Activated CD4-positive, alpha-beta T cell treated with anti-CD3 and anti-CD28 coated beads for 36 hours (primary cell): ENCODE measurements around the gene DDHD1. TPM values are rescaled to one million over a fixed set of nuclear protein-coding genes. Genes with fewer than 3 reads are reported as not detected.
"Not testable (repeated sequence)": the region's sequence is repeated elsewhere in the genome, so short reads cannot be mapped to it uniquely, and the experiment has no call there.

ENCODE experiments used
- ATAC-seq: fragments of 200-7000 bp; cut with Tn5 transposase; one replicate; pipeline ENCODE4 v1.10.0; 2021; ENCODE audit warnings: mild to moderate bottlenecking, moderate library complexity
- CTCF ChIA-PET: fragments of 350-600 bp; sonication (Branson Sonifier 250); formaldehyde crosslinking; loops from one replicate; lab custom pipeline; 2021; ENCODE audit warnings: antibody characterized with exemption; lab: Charles Lee
- POLR2A ChIA-PET: fragments of 350-600 bp; sonication (Branson Sonifier 250); formaldehyde crosslinking; loops from one replicate; lab custom pipeline; 2021; ENCODE audit warnings: antibody characterized with exemption, inconsistent platforms; lab: Charles Lee
- DNase-seq: peaks from one replicate; pipeline ENCODE4 v3.0.0-alpha.2; 2020
- H3K27ac Mint-ChIP-seq: one replicate; pipeline ENCODE4 v1.8.0; 2021; ENCODE audit warnings: mixed read lengths
- H3K27me3 Mint-ChIP-seq: one replicate; pipeline ENCODE4 v1.8.0; 2021; ENCODE audit warnings: mixed read lengths
- H3K36me3 Mint-ChIP-seq: one replicate; pipeline ENCODE4 v1.8.0; 2021; ENCODE audit warnings: low read depth, mixed read lengths
- H3K4me1 Mint-ChIP-seq: one replicate; pipeline ENCODE4 v1.8.0; 2021; ENCODE audit warnings: mixed read lengths
- H3K4me3 Mint-ChIP-seq: one replicate; pipeline ENCODE4 v1.8.0; 2021; ENCODE audit warnings: mild to moderate bottlenecking, moderate library complexity, mixed read lengths
- H3K9me3 Mint-ChIP-seq: one replicate; pipeline ENCODE4 v1.8.0; 2021; ENCODE audit warnings: low read depth, mixed read lengths
- intact Hi-C, 2 experiments: fragments of 100-400 bp; cut with DNase I in 1 of 2; cut with micrococcal nuclease in 1 of 2; formaldehyde crosslinking; loops; one replicate each; pipeline versions ENCODE4 v1.14.2 to v1.15.1; 2022 to 2024; cut with DNase I, micrococcal nuclease
- total RNA-seq, 2 experiments: library from RNA; stranded (reverse); gene quantifications; one replicate each; pipeline ENCODE4 v1.2.3, GENCODE V29; 2021

The DDHD1 gene
- total RNA-seq, 2 experiments from 2014 or later = 34.7 to 36.2 TPM

- ATAC-seq (no peak), DNase-seq (no peak)
- peaks cover 5% of the 10 kb centered on the region for H3K9me3 Mint-ChIP-seq
- intact Hi-C loops = loop anchor here (1.0 to 2.0 kb wide), 7 partner anchors 20 to 83 kb away; partner anchors contain the start of gene DDHD1 (in 2 of the 2)
- CTCF ChIA-PET = interaction anchor here (1.0 to 4.4 kb wide), 5 partner anchors 11 to 48 kb away, joined by 3 to 42 read pairs (median 4); partner anchors contain the start of gene DDHD1
- peaks cover 17% of the 10 kb centered on the region for H3K36me3 Mint-ChIP-seq
- H3K4me3 Mint-ChIP-seq = no peak overlapping the region
- H3K27ac Mint-ChIP-seq = no peak overlapping the region
- H3K4me1 Mint-ChIP-seq = peaks cover 22% of the 10 kb centered on the region
- POLR2A ChIA-PET = interaction anchor here (0.7 to 2.4 kb wide), 3 partner anchors 13 to 83 kb away, joined by 9 to 24 read pairs (median 13); partner anchors contain the start of gene DDHD1
- H3K27me3 Mint-ChIP-seq = no peaks in the 10 kb centered on the region
These were observed 44.6 kb downstream of the DDHD1 start for GRCh38 chr14:53108292-53109104.

GRCh38 chr14:53106768-53107167 is 46.4 kb downstream of the DDHD1 start:
- Mint-ChIP-seq H3K27ac (no peak overlapping the region), H3K36me3 (peaks cover 28% of the 10 kb centered on the region), H3K27me3 (no peaks in the 10 kb centered on the region), H3K4me1 (peaks cover 15% of the 10 kb centered on the region), H3K9me3 (peaks cover 5% of the 10 kb centered on the region), H3K4me3 (no peak overlapping the region)
- POLR2A ChIA-PET = no interaction called here
- ATAC-seq (no peak), DNase-seq (no peak)
- intact Hi-C loops = no loop called here
- CTCF ChIA-PET = interaction anchor here (1.5 kb wide), 1 partner anchor 158 kb away, joined by 3 read pairs; no protein-coding TSS in a partner anchor

- CTCF ChIA-PET = no interaction called here
- H3K4me3 Mint-ChIP-seq = no peak overlapping the region
These were observed 49.3 kb downstream of the DDHD1 start for GRCh38 chr14:53103636-53104340.

GRCh38 chr14:53093206-53093605 is 59.9 kb downstream of the DDHD1 start:
- Mint-ChIP-seq H3K36me3 (peaks cover 43% of the 10 kb centered on the region), H3K4me1 (peaks cover 7% of the 10 kb centered on the region), H3K27me3 (no peaks in the 10 kb centered on the region), H3K27ac (peak overlapping the region; percentile 47), H3K9me3 (peaks cover 5% of the 10 kb centered on the region), H3K4me3 (no peak overlapping the region)
- DNase-seq (no peak), ATAC-seq (peak; percentile 61)
- ChIA-PET CTCF (interaction anchor here (0.6 to 1.3 kb wide), 9 partner anchors 10 to 351 kb away, joined by 3 to 4 read pairs (median 3); no protein-coding TSS in a partner anchor), POLR2A (no interaction called here)
- intact Hi-C loops = no loop called here

More at GRCh38 chr14:53103636-53104340, 49.3 kb downstream of the DDHD1 start:
- H3K27ac Mint-ChIP-seq = no peak overlapping the region
- no peaks in the 10 kb centered on the region for H3K27me3 Mint-ChIP-seq
- peaks cover 37% of the 10 kb centered on the region for H3K36me3 Mint-ChIP-seq
- DNase-seq (no peak), ATAC-seq (no peak)
- POLR2A ChIA-PET = no interaction called here
- H3K4me1 Mint-ChIP-seq = peaks cover 10% of the 10 kb centered on the region
- H3K9me3 Mint-ChIP-seq = peaks cover 5% of the 10 kb centered on the region
- intact Hi-C loops = no loop called here

GRCh38 chr14:53090853-53091252 is 62.3 kb downstream of the DDHD1 start:
- ChIA-PET POLR2A (no interaction called here), CTCF (interaction anchor here (1.0 to 1.6 kb wide), 2 partner anchors 12 to 15 kb away, joined by 3 to 5 read pairs; no protein-coding TSS in a partner anchor)
- Mint-ChIP-seq H3K4me1 (peaks cover 11% of the 10 kb centered on the region), H3K27me3 (no peaks in the 10 kb centered on the region), H3K36me3 (peaks cover 60% of the 10 kb centered on the region), H3K9me3 (peaks cover 5% of the 10 kb centered on the region), H3K27ac (no peak overlapping the region), H3K4me3 (no peak overlapping the region)
- DNase-seq (no peak), ATAC-seq (no peak)
- intact Hi-C loops = no loop called here

- POLR2A ChIA-PET, H3K27ac Mint-ChIP-seq, H3K27me3 Mint-ChIP-seq, DNase-seq, H3K4me1 Mint-ChIP-seq, intact Hi-C loops, H3K9me3 Mint-ChIP-seq, ATAC-seq, H3K4me3 Mint-ChIP-seq: not testable (repeated sequence)
- peaks cover 63% of the 10 kb centered on the region for H3K36me3 Mint-ChIP-seq
- CTCF ChIA-PET = interaction anchor here (0.6 to 0.7 kb wide), 2 partner anchors 100 to 113 kb away, joined by 3 read pairs; no protein-coding TSS in a partner anchor
These were observed 68.2 kb downstream of the DDHD1 start for GRCh38 chr14:53084954-53085353.

- intact Hi-C loops = no loop called here
- no peak overlapping the region for H3K4me3 Mint-ChIP-seq
- H3K36me3 Mint-ChIP-seq = peaks cover 19% of the 10 kb centered on the region
- H3K9me3 Mint-ChIP-seq = no peaks in the 10 kb centered on the region
- POLR2A ChIA-PET = no interaction called here
- CTCF ChIA-PET = interaction anchor here (0.9 to 1.9 kb wide), 3 partner anchors 10 to 87 kb away, joined by 3 to 8 read pairs (median 3); no protein-coding TSS in a partner anchor
- ATAC-seq (no peak), DNase-seq (no peak)
- H3K27me3 Mint-ChIP-seq = no peaks in the 10 kb centered on the region
- no peak overlapping the region for H3K27ac Mint-ChIP-seq
- peaks cover 9% of the 10 kb centered on the region for H3K4me1 Mint-ChIP-seq
These were observed 88.6 kb downstream of the DDHD1 start for GRCh38 chr14:53064475-53064874.

- DNase-seq = no peak
- Mint-ChIP-seq H3K36me3 (peaks cover 23% of the 10 kb centered on the region), H3K9me3 (no peaks in the 10 kb centered on the region), H3K4me3 (no peak overlapping the region), H3K4me1 (peaks cover 9% of the 10 kb centered on the region), H3K27me3 (no peaks in the 10 kb centered on the region), H3K27ac (no peak overlapping the region)
- intact Hi-C loops = no loop called here
- no peak for ATAC-seq
- ChIA-PET CTCF (interaction anchor here (1.4 kb wide), 2 partner anchors 11 to 88 kb away, joined by 3 read pairs; no protein-coding TSS in a partner anchor), POLR2A (no interaction called here)
These were observed 90.3 kb downstream of the DDHD1 start for GRCh38 chr14:53062856-53063255.

GRCh38 chr14:53060046-53060445 is 93.1 kb downstream of the DDHD1 start:
- peak; percentile 58 for ATAC-seq

GRCh38 chr14:53055003-53055402 is 98.1 kb downstream of the DDHD1 start:
- Mint-ChIP-seq H3K36me3 (peaks cover 26% of the 10 kb centered on the region), H3K27me3 (no peaks in the 10 kb centered on the region), H3K4me1 (peaks cover 6% of the 10 kb centered on the region), H3K4me3 (no peak overlapping the region), H3K27ac (no peak overlapping the region), H3K9me3 (no peaks in the 10 kb centered on the region)
- ATAC-seq = peak; percentile 74
- no peak for DNase-seq
- POLR2A ChIA-PET = no interaction called here
- CTCF ChIA-PET = interaction anchor here (0.6 to 4.2 kb wide), 11 partner anchors 9 to 253 kb away, joined by 3 to 30 read pairs (median 4); no protein-coding TSS in a partner anchor
- intact Hi-C loops = loop anchor here (1.0 to 10.0 kb wide), 3 partner anchors 232 to 252 kb away; no protein-coding TSS in a partner anchor

More at GRCh38 chr14:53060046-53060445, 93.1 kb downstream of the DDHD1 start:
- no peaks in the 10 kb centered on the region for H3K9me3 Mint-ChIP-seq
- peaks cover 13% of the 10 kb centered on the region for H3K4me1 Mint-ChIP-seq
- CTCF ChIA-PET = interaction anchor here (1.0 kb wide), 2 partner anchors 36 to 49 kb away, joined by 4 to 5 read pairs; no protein-coding TSS in a partner anchor
- intact Hi-C loops = no loop called here
- no peak overlapping the region for H3K4me3 Mint-ChIP-seq
- H3K27me3 Mint-ChIP-seq = no peaks in the 10 kb centered on the region
- peak overlapping the region; percentile 72 for H3K27ac Mint-ChIP-seq
- peaks cover 26% of the 10 kb centered on the region for H3K36me3 Mint-ChIP-seq
- no peak for DNase-seq
- POLR2A ChIA-PET = no interaction called here

- ChIA-PET CTCF (interaction anchor here (0.7 to 4.2 kb wide), 12 partner anchors 10 to 251 kb away, joined by 3 to 30 read pairs (median 4); no protein-coding TSS in a partner anchor), POLR2A (no interaction called here)
- Mint-ChIP-seq H3K36me3 (peaks cover 31% of the 10 kb centered on the region), H3K4me1 (peaks cover 5% of the 10 kb centered on the region), H3K27ac (no peak overlapping the region), H3K27me3 (no peaks in the 10 kb centered on the region), H3K4me3 (no peak overlapping the region), H3K9me3 (no peaks in the 10 kb centered on the region)
- ATAC-seq (no peak), DNase-seq (no peak)
- intact Hi-C loops = loop anchor here (2.0 to 10.0 kb wide), 2 partner anchors 250 to 252 kb away; no protein-coding TSS in a partner anchor
These were observed 98.7 kb downstream of the DDHD1 start for GRCh38 chr14:53054457-53054856.
